ENCODE measurements around the gene ZNF292. TPM values are rescaled to one million over a fixed set of nuclear protein-coding genes. Genes with fewer than 3 reads are reported as not detected.

The ZNF292 gene
- total and polyA plus RNA-seq, 10 of the 15 experiments (the other 5 are each of a cell fraction or from before 2014, with no cell fraction given): 11.1 to 57.6 (median 30.6) TPM

DNA sequence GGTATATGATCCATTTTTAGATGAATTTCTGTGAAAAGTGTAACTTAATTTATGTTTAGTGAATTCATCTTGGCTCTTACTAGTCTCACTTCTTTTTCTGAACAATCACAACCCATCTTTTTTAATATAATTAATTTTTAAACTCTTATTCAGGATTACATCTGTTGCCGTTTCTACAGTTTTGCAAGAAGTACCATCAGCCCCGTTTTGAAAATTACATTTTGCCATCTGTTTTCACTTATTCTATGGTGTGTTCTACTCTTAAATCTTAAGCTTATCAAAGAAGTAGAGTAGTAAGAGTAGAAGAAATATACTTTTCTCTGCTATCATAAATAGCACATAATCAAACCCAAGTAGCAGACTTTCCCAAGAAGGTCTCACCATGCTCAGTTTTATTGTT is 70.1 kb downstream of the ZNF292 start:
- no peaks in the 10 kb centered on the region for H3K27me3 ChIP-seq (replicated peaks in 1 of 2; ENCODE audit: control insufficient read depth in 2 of 2, insufficient read depth in 2 of 2, low read length in 1 of 2)
- intact Hi-C loops (cut with micrococcal nuclease; ENCODE audit: unreplicated experiment): no loop called here
- FAIRE-seq: no peak

GRCh38 chr6:87225937-87226336 is 70.6 kb downstream of the ZNF292 start:
- SMC1A ChIA-PET (ENCODE audit: uncharacterized antibody, unreplicated experiment): interaction anchor here (0.7 kb wide), 1 partner anchor 1692 kb away, joined by 3 read pairs; no protein-coding TSS in a partner anchor
- Histone ChIP-seq H3K27ac (ENCODE audit: control insufficient read depth, insufficient read depth) (no peak overlapping the region), H3K79me2 (ENCODE audit: control insufficient read depth, insufficient read depth, low read length) (peaks cover 3% of the 10 kb centered on the region; the same call in 1 of the 2 replicates), H3K36me3 (ENCODE audit: control insufficient read depth in 2 of 2, insufficient read depth in 2 of 2, low read length in 1 of 2) (peaks cover 4 to 29% of the 10 kb centered on the region in 2 experiments; a peak in 3 of 4 replicates), H3K4me1 (ENCODE audit: control insufficient read depth, insufficient read depth, low read length) (no peaks in the 10 kb centered on the region), H3K27me3 (replicated peaks in 1 of 2; ENCODE audit: control insufficient read depth in 2 of 2, insufficient read depth in 2 of 2, low read length in 1 of 2) (no peaks in the 10 kb centered on the region), H3K4me2 (ENCODE audit: control insufficient read depth, insufficient read depth) (no peak overlapping the region), H2AFZ (ENCODE audit: control insufficient read depth, low read depth, low read length) (no peak overlapping the region), H3K4me3 (no peak overlapping the region), H4K20me1 (ENCODE audit: control insufficient read depth, insufficient read depth) (no peaks in the 10 kb centered on the region; the same call in 1 of the 2 replicates), H3K9ac (ENCODE audit: control insufficient read depth, insufficient read depth, low read length) (no peak overlapping the region), H3K9me3 (replicated peaks; ENCODE audit: control insufficient read depth, insufficient read depth, low read length) (no peaks in the 10 kb centered on the region)
- CTCF ChIA-PET: interaction anchor here (0.6 to 1.4 kb wide), 4 partner anchors 12 to 456 kb away, joined by 3 to 4 read pairs (median 3); no protein-coding TSS in a partner anchor
- RAD21 ChIA-PET (ENCODE audit: unreplicated experiment): interaction anchor here (0.8 kb wide), 1 partner anchor 85 kb away, joined by 3 read pairs; no protein-coding TSS in a partner anchor
- TF ChIP-seq E4F1 (IDR thresholded peaks at IDR 0.05; ENCODE audit: borderline replicate concordance, partially characterized antibody) (no peak), PAX5 (IDR thresholded peaks at IDR 0.05; ENCODE audit: borderline replicate concordance, low read depth, low read length) (no peak), RBBP5 (conservative IDR thresholded peaks at IDR 0.05) (no peak), POLR2AphosphoS5 (IDR thresholded peaks at IDR 0.05; ENCODE audit: low read length) (no peak), ATF3 (IDR thresholded peaks at IDR 0.05; ENCODE audit: borderline replicate concordance, extremely low read depth, low read depth, low read length) (no peak), CREM (IDR thresholded peaks at IDR 0.05; ENCODE audit: low read depth) (no peak), TCF12 (IDR thresholded peaks at IDR 0.05; ENCODE audit: low read depth, low read length) (no peak)
- in situ Hi-C loops (cut with MboI) (no loop called here), intact Hi-C loops (cut with micrococcal nuclease; ENCODE audit: unreplicated experiment) (no loop called here)
- POLR2A ChIA-PET: no interaction called here
- ATAC-seq (no peak), FAIRE-seq (no peak), DNase-seq (ENCODE audit: low read depth, low spot score) (no peak)
- BruUV-seq (replicated peaks): no TSS peak

More for the DNA sequence above, 70.1 kb downstream of the ZNF292 start:
- in situ Hi-C loops (cut with MboI): no loop called here
- no peak for DNase-seq (ENCODE audit: low read depth, low spot score)
- ChIA-PET RAD21 (ENCODE audit: unreplicated experiment) (no interaction called here), SMC1A (ENCODE audit: uncharacterized antibody, unreplicated experiment) (interaction anchor here (0.7 to 1.3 kb wide), 2 partner anchors 54 to 1692 kb away, joined by 3 to 4 read pairs; no protein-coding TSS in a partner anchor), POLR2A (no interaction called here), CTCF (interaction anchor here (0.7 kb wide), 1 partner anchor 11 kb away, joined by 3 read pairs; no protein-coding TSS in a partner anchor)
- Histone ChIP-seq H3K79me2 (ENCODE audit: control insufficient read depth, insufficient read depth, low read length) (peaks cover 3% of the 10 kb centered on the region; the same call in 1 of the 2 replicates), H3K27ac (ENCODE audit: control insufficient read depth, insufficient read depth) (no peak overlapping the region), H2AFZ (ENCODE audit: control insufficient read depth, low read depth, low read length) (no peak overlapping the region), H3K4me2 (ENCODE audit: control insufficient read depth, insufficient read depth) (no peak overlapping the region), H3K4me3 (no peak overlapping the region), H3K4me1 (ENCODE audit: control insufficient read depth, insufficient read depth, low read length) (no peaks in the 10 kb centered on the region; the same call in 1 of the 2 replicates), H3K36me3 (ENCODE audit: control insufficient read depth in 2 of 2, insufficient read depth in 2 of 2, low read length in 1 of 2) (peaks cover 4 to 32% of the 10 kb centered on the region in 2 experiments; a peak in 3 of 4 replicates), H3K9ac (ENCODE audit: control insufficient read depth, insufficient read depth, low read length) (no peak overlapping the region), H4K20me1 (ENCODE audit: control insufficient read depth, insufficient read depth) (no peaks in the 10 kb centered on the region; the same call in 1 of the 2 replicates), H3K9me3 (replicated peaks; ENCODE audit: control insufficient read depth, insufficient read depth, low read length) (no peaks in the 10 kb centered on the region)
- no peak for ATAC-seq
- BruUV-seq (replicated peaks): no TSS peak
- TF ChIP-seq BACH1 (IDR thresholded peaks at IDR 0.05; ENCODE audit: borderline replicate concordance): no peak
- WGBS (ENCODE audit: insufficient coverage, insufficient replicate concordance, low lambda C conversion rate, missing lambda C conversion rate): 100% methylated on average over 2 of the region's 2 CpGs
